Chondrocyte (in vitro differentiated cells): ENCODE measurements around the gene MANEA. TPM values are rescaled to one million over a fixed set of nuclear protein-coding genes. Genes with fewer than 3 reads are reported as not detected.
A peak's percentile ranks its signal among the peaks of the same experiment; 100 is the strongest.

Experiments used
- DNase-seq: peaks from one replicate; pipeline ENCODE4 v3.0.0; 2021; ENCODE audit warnings: mixed read lengths, low spot score
- H3K27ac Mint-ChIP-seq: one replicate; pipeline ENCODE4 v1.8.0; 2021; ENCODE audit warnings: mild to moderate bottlenecking, moderate library complexity, mixed read lengths; ENCODE audit not compliant: unreplicated experiment
- H3K27me3 Mint-ChIP-seq: 2 replicates; pipeline ENCODE4 v1.8.0; 2021; ENCODE audit warnings: low read depth, mixed read lengths
- H3K36me3 Mint-ChIP-seq: 2 replicates; pipeline ENCODE4 v1.8.0; 2021; ENCODE audit warnings: low read depth, mixed read lengths
- H3K4me1 Mint-ChIP-seq: 2 replicates; pipeline ENCODE4 v1.8.0; 2021; ENCODE audit warnings: low read depth, mild to moderate bottlenecking, mixed read lengths
- H3K4me3 Mint-ChIP-seq: one replicate; pipeline ENCODE4 v1.8.0; 2021; ENCODE audit warnings: mild to moderate bottlenecking, moderate library complexity, mixed read lengths; ENCODE audit not compliant: unreplicated experiment
- H3K9me3 Mint-ChIP-seq: 2 replicates; pipeline ENCODE4 v1.8.0; 2021; ENCODE audit warnings: low read depth, mixed read lengths
- long read RNA-seq: library from polyadenylated mRNA; stranded (forward); transcript quantifications from one replicate; pipeline ENCODE4 v2.0.0, GENCODE V29; 2021
- total RNA-seq: library from RNA; stranded (reverse); gene quantifications from 3 replicates; pipeline ENCODE4 v1.2.1, GENCODE V29; 2021
- TF ChIP-seq, protein P1 (sequence below): fragments of 200-600 bp; sonication (generic); IDR thresholded peaks from 2 replicates; pipeline ENCODE4 v1.5.0; 2021; ENCODE audit warnings: antibody characterized with exemption, mild to moderate bottlenecking, moderate library complexity

MANEA gene, protein sequence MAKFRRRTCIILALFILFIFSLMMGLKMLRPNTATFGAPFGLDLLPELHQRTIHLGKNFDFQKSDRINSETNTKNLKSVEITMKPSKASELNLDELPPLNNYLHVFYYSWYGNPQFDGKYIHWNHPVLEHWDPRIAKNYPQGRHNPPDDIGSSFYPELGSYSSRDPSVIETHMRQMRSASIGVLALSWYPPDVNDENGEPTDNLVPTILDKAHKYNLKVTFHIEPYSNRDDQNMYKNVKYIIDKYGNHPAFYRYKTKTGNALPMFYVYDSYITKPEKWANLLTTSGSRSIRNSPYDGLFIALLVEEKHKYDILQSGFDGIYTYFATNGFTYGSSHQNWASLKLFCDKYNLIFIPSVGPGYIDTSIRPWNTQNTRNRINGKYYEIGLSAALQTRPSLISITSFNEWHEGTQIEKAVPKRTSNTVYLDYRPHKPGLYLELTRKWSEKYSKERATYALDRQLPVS
- total RNA-seq, result 9.8 to 17.7 TPM (median 12.0 TPM) in 3 replicates
- long read RNA-seq, full-length matches to known transcripts, result 18 of 21 reads
- long read RNA-seq, partial matches to known transcripts, result 0 of 21 reads
- long read RNA-seq, other reads (novel, unspliced or antisense), result 3 of 21 reads

DNA sequence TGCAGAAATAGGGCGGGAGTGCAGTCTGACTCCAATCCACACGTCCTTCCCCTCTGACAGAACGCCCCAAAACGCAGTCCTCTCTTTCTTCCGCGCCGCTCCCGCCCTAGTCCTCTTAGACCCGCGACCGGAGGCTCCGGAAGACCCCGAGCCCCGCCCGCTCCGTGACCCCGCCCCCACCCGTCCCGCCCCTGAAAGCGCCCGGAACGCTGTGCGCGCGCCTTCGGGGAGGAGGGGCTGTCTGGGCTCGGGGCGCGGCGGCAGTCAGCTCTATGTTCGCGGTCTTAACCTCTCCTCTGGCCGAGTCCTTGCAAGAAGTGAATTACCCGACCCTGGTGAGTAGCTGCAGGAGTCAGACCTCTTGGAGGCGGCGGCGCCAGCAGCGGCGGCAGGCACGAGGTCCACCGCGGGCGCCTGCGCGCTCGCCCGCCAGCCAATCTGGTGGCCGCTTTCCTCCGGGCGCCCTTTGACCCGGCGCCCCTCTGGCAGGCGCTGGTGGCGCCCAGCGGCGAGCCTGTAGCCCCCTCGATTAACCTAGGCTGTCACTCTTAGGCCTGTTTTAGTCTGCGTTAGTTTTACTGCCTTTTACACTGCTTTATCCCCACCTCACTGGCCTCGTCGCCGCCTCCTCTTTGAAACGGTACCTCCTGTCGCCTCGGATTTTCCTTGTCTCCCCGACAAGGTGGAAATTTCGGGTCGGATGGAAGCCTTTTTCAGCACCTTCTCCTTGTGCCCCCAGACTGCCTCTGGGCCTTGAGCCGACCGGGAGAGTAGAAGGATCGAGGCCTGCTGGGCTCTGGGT is at the start of gene MANEA:
TSS of gene MANEA (plus strand) at position 232 of the 802 bp plus-strand sequence. CDS start 8,905 bp downstream, outside the sequence.
- H3K27me3 Mint-ChIP-seq, result no peaks in the 10 kb centered on the region
- peak within 1 kb of the TSS; percentile 95 for H3K27ac Mint-ChIP-seq
- H3K9me3 Mint-ChIP-seq, result no peaks in the 10 kb centered on the region
- DNase-seq, result no peak
- H3K4me1 Mint-ChIP-seq, result peaks cover 28% of the 10 kb centered on the region
- H3K36me3 Mint-ChIP-seq, result no peaks in the 10 kb centered on the region
- H3K4me3 Mint-ChIP-seq, result peak within 1 kb of the TSS; percentile 94
- TF ChIP-seq, protein P1, sequence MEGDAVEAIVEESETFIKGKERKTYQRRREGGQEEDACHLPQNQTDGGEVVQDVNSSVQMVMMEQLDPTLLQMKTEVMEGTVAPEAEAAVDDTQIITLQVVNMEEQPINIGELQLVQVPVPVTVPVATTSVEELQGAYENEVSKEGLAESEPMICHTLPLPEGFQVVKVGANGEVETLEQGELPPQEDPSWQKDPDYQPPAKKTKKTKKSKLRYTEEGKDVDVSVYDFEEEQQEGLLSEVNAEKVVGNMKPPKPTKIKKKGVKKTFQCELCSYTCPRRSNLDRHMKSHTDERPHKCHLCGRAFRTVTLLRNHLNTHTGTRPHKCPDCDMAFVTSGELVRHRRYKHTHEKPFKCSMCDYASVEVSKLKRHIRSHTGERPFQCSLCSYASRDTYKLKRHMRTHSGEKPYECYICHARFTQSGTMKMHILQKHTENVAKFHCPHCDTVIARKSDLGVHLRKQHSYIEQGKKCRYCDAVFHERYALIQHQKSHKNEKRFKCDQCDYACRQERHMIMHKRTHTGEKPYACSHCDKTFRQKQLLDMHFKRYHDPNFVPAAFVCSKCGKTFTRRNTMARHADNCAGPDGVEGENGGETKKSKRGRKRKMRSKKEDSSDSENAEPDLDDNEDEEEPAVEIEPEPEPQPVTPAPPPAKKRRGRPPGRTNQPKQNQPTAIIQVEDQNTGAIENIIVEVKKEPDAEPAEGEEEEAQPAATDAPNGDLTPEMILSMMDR, result no peak

DNA sequence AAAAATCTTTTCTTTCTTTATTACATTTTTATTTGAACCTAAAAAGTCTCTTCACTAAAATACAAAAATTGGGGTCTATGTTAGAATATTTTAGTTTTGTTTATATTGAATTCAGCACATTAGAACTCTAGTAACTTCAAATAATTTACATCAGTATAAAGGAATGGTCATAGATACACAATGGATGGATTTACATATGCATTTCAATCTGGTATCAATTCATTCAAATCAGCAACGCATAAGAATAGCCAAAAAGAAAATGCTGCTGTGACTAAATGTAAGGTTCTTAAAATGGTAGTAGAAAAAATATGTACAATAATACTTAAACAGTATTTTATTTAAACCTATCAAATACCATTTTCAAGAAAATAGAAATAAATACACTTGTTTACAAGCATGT is 47.6 kb upstream of the MANEA start:
- DNase-seq, result no peak
- TF ChIP-seq, protein P1, result no peak
- Mint-ChIP-seq H3K9me3 (peaks cover 3% of the 10 kb centered on the region), H3K36me3 (no peaks in the 10 kb centered on the region), H3K27me3 (peaks cover 17% of the 10 kb centered on the region), H3K4me3 (no peak overlapping the region), H3K4me1 (no peaks in the 10 kb centered on the region), H3K27ac (no peak overlapping the region)

DNA sequence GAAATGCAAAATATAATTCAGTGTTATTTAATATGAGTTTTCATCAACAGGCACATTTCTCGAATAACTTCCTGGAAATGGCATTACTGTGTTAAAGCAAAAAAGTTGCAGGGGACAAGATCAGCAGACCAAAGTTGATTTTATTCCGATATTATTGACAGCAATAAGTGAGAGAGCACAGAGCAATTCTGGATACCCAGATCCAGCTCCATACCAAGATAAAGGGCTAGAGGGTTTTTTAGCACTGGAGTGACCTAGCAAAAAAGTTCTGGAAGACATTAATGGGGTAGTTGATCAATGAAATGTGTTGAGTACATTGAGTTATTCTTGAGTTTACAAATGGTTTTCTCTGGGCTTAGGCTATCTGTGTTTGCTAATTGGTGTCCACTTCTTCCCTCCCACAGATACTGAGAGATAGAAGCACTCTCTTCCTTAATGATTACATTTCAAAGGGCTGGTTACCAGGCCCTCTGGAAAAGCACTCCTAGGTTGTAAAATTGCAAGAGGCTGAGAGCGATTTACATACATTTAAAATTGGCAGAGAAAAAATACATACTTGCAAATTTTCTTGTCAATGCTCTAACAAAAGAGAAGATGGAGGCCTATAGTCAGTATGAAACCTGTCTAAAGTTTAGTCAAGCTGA is 47.0 kb upstream of the MANEA start:
- DNase-seq, result no peak
- H3K27ac Mint-ChIP-seq, result no peak overlapping the region
- H3K27me3 Mint-ChIP-seq, result peaks cover 14% of the 10 kb centered on the region
- no peaks in the 10 kb centered on the region for H3K36me3 Mint-ChIP-seq
- H3K9me3 Mint-ChIP-seq, result peaks cover 2% of the 10 kb centered on the region
- TF ChIP-seq, protein P1, result no peak
- no peaks in the 10 kb centered on the region for H3K4me1 Mint-ChIP-seq
- H3K4me3 Mint-ChIP-seq, result no peak overlapping the region

DNA sequence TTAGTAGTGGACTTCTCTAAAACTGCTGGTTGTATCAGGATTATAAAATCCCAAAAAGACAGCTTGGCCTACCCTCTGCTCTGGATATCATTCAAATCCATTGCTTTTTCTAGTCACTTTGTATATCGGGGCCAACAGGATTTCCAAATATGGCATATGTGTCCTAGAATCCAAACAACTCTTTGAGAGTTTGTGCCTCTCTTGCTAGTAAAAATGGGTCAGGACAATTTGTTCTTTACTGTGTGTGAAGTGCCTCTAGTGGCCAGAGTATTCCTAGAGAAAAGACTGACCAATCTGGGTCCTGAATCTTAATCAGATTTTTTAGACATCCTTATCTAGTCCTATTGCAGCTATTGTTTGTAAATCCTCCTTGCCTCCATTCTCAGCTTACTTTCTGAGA is 33.5 kb upstream of the MANEA start:
- H3K4me3 Mint-ChIP-seq, result no peak overlapping the region
- H3K36me3 Mint-ChIP-seq, result no peaks in the 10 kb centered on the region
- H3K9me3 Mint-ChIP-seq, result no peaks in the 10 kb centered on the region
- no peaks in the 10 kb centered on the region for H3K4me1 Mint-ChIP-seq
- H3K27me3 Mint-ChIP-seq, result peaks cover 6% of the 10 kb centered on the region
- no peak for DNase-seq
- TF ChIP-seq, protein P1, result no peak
- H3K27ac Mint-ChIP-seq, result no peak overlapping the region
